ENCODE measurements around the gene SPRYD4.
"Not testable (repeated sequence)": the region's sequence is repeated elsewhere in the genome, so short reads cannot be mapped to it uniquely, and the experiment has no call there.

SPRYD4 gene

DNA sequence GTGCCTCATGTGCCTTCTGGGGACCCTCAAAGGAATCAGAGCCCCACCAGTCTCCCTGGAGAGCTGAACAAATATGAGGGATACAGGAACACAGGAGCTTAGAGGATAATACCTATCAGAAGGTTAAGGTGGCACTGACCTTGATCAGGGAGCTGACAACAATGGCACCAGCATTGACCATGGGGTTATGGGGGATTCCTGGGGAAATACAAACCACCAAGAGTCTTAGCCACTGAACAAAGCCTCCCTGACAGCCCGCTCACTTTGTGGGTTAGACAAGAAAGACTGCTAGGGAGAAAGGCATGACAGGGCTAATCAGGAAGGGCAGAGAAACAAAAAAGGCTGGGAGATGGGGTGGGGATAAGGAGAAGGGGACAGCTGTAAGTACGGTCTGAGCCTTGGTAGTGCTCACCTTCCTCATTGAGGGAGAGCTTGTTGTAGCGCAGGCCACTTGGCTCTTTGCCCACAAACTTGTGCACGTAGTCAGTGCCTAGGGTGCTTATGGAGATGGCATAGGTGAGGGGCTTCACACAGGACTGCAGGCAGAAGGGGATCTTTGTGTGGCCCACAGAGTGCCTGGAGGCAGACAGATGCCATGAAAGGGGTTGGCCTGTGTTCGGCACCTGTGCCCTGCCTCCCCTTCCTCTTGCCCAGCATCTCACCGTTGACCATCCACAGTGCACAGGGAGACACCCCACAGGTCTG lies 9.3 kb downstream of the SPRYD4 start:
- DNase-seq, result no peak

DNA sequence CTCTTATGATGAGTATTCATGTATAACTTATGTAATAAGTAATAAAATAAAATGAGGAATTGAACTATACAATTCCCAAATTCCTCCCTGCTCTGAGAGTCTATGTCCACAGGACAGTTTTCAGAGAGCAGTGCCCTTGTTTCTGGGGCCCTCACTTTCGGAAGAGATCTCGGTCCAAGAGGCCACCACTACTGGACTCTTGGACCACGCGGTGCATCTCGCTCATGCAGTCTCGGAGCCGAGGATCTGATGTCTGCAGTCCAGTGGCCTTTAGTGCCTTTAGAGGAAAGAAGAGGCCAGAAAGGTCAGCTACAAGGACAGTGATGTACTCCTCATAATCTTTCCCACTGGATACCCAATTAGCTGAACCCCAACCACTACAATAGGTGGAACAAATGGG lies 11.2 kb downstream of the SPRYD4 start:
- DNase-seq, result no peak

DNA sequence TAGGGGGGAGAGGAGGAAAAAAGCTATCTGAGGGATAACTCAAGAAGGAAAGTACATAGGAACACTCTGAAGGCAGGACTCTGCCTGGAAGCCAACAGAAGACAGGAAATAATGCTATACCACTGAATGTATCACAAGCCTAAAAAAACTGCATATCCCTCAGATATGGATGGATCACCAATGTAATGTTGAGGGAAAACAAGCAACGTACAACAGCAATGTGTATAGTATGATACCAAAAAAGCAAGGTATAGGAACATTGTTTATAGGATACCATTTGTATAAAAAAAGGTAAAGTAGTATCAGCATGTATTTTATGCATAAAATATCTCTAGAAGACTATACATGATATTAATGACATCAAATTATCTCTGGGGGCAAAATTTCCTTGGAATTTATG lies 16.2 kb downstream of the SPRYD4 start:
- no peak for DNase-seq

DNA sequence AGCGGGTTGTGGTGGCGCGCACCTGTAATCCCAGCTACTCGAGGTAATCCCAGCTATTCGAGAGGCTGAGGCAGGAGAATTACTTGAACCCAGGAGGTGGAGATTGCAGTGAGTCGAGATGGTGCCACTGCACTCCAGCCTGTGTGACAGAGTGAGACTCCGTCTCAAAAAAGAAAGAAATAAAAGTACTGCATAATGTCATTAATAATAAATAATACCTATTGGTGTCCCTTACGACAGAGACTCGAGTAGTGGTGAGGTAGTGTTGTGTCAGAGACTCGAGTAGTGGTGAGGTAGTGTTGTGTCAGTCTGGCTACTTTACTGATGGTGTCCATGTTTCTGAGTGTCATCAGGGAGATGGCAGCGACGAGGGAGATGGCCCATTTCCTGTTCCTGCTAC lies 18.3 kb downstream of the SPRYD4 start:
- DNase-seq, result no peak

DNA sequence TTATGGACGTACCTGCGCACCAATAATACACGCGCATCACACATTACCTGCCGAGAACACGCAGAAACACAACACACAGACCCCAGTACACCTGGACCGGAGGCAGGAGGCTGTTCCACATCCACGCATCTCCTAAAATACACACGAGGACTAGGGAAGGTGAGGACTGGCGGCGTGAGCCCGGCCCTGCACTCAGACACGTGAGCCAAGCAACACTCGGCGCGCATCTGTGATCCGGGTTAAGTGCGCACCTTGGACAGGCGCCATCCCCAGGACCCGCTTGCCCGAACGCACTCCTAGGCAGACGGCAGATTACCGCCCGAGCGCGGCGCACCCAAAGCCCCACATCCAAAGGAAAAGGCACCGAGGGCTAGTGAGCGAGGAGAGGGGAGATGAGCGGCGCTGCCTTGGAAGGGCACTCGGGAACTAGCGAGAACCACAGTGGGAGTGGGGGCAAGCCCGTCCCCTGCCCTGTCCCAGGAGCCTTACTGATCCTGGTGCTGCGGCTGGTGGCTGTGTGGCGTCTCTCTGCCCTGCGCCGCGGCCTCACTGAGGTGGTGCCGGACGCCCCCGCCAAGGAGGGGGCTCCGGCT lies 19.2 kb downstream of the SPRYD4 start:
- DNase-seq, result peak; percentile 70

DNA sequence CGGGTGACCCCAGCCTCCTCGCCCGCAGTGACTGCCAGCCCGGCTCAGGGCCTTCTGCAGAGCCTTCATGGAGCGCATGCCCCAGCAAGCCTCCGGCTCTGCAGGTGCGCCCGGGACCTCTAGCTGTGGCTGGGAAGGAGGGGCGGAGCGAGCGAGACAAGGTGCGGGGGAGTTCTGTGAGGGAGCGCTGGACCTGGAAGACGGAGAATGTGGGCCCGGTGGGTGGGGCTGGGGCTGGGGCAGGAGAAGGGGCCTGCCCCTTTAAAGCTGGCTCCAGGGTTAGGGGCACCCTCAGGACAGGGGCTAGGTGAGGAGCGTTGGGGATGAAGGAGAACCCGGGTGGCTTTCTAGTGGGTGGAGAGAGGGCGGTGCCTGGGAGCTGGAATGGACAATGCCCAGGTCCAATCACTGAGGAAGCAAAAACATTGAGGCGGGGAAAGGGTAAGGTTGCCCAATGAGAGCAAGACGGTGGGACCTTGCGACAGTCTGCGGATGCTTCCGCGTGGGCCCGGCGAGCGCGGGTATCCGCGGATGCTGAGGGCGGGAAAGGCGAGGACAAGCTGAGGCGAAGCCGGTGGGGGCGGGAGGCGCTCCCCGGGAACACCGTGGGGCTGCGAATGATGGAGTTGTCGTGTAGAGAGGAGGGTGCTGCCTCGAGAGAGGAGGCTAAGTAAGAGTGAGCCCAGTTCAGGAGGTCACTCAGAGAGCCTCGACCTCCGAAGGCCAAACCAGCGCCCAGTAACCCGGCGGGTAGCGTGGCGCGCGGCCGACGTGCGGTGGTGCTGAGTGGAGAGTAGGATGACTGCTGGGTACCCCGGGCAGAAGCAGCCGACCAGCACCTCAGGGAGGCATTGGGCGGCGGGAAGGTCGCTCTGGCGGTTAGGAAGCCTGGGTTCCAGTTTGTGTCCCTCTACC lies 19.9 kb downstream of the SPRYD4 start, which contains the start of gene GLS2:
Gene GLS2 (minus strand): TSS at position 121 of the 915 bp plus-strand sequence. CDS start 43 bp downstream, at position 78.
- DNase-seq, result peak; percentile 64

DNA sequence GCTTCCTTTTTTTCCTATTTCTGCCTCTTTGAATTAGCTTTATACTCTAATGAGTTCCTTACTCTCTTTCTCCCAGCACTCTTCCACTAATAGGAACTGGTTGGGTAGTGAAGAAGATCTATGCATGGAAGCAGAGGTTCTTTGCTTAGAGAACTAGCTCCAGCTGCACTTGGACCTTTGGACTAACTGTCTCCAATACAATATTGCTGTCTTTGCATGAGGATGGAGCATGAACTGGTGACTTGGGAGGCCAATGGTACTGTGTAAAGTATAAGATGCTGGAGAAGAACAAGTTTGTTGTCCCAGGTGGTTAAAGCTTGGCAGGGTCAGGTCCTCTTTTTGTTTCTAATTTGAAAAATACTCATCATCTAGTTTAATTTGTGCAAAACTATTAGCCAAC lies 22.0 kb downstream of the SPRYD4 start:
- peak; percentile 60 for DNase-seq

DNA sequence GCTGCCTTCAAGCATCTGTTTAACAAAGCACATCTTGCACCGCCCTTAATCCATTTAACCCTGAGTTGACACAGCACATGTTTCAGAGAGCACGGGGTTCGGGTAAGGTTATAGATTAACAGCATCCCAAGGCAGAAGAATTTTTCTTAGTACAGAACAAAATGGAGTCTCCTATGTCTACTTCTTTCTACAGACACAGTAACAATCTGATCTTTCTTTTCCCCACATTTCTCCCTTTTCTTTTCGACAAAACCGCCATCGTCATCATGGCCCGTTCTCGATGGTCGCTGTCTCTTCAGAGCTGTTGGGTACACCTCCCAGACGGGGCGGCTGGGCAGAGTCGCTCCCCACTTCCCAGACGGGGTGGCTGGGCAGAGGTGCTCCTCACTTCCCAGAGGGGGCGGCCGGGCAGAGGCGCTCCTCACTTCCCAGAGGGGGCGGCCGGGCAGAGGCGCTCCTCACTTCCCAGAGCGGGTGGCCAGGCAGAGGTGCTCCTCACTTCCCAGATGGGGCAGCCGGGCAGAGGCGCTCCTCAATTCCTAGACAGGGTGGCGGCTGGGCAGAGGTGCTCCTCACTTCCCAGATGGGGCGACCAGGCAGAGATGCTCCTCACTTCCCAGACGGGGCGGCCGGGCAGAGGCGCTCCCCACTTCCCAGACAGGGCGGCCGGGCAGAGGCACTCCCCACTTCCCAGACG lies 25.2 kb downstream of the SPRYD4 start:
- peak; percentile 70 for DNase-seq

DNA sequence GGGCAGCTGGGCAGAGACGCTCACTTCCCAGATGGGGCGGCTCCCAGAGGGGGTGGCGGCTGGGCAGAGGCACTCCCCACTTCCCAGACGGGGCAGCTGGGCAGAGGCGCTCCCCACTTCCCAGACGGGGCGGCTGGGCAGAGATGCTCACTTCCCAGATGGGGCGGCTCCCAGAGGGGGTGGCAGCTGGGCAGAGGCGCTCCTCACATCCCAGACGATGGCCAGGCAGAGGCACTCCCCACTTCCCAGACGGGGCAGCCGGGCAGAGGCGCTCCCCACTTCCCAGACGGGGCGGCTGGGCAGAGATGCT lies 25.7 kb downstream of the SPRYD4 start:
- not testable (repeated sequence) for DNase-seq

DNA sequence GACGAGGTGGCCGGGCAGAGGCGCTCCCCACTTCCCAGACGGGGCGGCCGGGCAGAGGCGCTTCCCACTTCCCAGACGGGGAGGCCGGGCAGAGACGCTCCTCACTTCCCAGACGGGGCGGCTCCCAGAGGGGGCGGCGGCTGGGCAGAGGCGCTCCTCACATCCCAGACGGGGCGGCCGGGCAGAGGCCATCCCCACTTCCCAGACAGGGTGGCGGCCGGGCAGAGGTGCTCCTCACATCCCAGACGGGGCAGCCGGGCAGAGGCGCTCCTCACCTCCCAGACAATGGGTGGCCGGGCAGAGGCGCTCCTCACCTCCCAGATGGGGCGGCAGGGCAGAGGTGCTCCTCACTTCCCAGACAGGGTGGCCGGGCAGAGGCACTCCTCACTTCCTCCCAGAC lies 26.1 kb downstream of the SPRYD4 start:
- not testable (repeated sequence) for DNase-seq

DNA sequence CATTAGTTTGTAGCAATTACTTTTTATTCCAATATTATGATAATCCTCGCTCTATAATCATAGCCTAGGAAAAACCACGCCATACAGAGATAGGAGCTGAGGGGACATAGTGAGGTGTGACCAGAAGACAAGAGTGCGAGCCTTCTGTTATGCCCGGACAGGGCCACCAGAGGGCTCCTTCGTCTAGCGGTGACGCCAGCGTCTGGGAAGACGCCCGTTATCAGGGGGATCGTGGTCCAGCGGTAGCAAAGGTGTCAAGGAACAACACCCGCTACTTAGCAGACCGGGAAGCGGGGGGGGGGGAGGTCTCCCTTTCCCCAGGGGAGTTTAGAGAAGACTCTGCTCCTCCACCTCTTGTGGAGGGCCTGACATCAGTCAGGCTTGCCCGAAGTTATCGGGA lies 28.3 kb downstream of the SPRYD4 start:
- DNase-seq, result not testable (repeated sequence)

DNA sequence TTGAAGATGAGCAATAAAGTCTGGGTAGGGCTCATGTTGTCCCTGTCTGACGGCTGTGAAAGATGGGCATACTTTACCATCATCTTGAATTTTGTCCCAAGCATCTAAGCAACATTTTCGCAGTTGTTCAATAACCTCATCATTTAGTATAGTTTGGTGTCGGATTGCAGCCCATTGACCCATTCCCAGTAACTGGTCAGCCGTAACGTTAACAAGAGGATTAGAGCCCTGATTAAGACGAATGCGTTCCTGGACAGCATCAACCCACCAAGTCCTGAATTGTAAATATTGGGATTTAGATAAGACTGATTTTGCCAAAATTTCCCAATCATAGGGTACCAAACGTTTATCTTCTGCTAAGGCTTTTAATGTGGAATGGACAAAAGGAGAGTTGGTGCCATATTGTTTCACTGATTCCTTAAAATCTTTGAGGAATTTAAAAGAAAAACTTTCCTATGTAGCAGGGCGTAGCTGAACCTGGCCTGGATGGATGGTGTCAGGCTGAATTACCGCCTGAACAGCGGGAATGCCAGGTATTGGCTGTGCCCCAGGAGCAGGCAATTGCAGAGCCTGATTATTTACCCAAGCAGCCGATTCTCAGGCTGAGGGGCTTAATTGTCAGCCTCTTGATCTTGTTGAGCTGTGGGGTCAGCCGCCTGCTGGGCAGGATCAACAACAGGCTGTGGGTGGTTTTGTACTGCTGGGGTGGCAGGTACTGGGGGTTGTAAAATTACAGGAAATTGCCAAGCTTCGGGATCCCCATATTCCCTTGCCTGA lies 29.9 kb downstream of the SPRYD4 start:
- DNase-seq, result peak; percentile 90

DNA sequence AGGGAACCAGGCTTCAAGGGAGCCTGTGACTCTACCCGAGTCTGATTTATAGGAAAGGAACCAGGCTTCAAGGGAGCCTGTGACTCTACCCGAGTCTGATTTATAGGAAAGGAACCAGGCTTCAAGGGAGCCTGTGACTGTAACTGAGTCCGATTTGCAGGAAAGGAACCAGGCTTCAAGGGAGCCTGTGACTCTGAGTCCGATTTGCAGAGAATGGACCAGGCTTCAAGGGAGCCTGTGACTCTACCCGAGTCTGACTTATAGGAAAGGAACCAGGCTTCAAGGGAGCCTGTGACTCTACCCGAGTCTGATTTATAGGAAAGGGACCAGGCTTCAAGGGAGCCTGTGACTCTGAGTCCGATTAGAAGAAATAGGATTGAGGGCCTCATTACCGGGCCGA lies 31.1 kb downstream of the SPRYD4 start:
- peak; percentile 82 for DNase-seq

DNA sequence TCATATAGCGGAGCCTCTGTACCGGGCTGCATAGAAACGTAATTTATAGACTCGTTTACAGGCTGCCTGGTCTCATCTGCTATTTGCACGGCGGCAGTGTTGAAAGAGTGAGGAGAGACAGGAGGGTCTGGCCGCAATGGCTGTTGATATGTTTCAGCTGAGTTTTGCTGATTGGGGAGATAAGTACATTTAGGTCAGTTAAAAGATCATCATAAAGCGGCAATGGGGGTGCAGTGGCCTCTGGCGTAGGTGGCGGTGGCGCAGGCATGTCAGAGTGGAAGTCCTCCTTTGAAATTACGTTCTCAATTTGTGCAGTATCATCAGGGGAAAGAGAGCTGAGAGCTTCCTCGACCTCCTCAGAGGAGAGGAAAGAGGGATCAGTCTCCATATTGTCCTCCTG lies 31.5 kb downstream of the SPRYD4 start:
- DNase-seq, result not testable (repeated sequence)

DNA sequence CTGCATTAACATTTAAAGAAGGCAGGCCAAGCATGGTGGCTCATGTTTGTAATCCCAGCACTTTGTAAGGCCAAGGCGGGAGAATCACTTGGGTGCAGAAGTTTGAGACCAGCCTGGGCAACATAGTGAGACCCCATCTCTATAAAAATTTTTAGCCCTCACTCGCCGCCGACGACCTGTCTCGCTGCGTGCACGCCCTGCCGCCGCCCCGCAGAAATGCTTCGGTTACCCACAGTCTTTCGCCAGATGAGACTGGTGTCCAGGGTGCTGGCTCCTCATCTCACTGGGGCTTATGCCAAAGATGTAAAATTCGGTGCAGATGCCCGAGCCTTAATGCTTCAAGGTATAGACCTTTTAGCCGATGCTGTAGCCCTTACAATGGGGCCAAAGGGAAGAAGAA lies 42.4 kb downstream of the SPRYD4 start:
- no peak for DNase-seq

DNA sequence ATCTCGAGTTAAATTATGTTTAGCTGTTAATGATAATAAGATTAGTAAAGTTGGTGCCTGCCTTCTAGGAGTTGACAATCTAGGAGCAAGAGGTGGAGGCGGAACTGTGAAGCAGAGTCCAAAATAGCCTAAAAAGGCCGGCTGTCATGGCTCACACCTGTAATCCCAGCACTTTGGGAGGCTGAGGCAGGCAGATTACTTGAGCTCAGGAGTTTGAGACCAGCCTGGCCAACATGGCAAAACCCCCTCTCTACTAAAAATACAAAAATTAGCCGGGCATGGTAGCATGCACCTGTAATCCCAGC lies 45.6 kb downstream of the SPRYD4 start:
- not testable (repeated sequence) for DNase-seq

DNA sequence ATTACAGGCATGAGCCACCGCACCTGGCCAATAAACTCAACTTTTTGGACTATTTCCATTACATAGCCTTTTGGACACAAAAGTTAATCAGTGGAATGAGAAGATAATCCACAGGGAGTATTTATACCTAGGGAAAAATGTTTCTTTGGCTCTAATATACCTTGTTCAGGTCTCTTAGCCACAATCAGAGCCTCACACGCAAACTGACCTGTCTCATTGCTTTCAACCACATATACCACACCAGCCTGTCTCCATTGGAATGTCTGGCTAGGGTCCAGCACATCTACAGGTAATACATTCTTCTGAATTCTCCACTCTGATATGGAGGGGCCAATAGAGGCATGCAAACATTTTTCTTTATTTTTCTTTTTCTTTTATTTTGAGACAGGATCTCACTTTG lies 49.5 kb downstream of the SPRYD4 start:
- DNase-seq, result no peak

DNA sequence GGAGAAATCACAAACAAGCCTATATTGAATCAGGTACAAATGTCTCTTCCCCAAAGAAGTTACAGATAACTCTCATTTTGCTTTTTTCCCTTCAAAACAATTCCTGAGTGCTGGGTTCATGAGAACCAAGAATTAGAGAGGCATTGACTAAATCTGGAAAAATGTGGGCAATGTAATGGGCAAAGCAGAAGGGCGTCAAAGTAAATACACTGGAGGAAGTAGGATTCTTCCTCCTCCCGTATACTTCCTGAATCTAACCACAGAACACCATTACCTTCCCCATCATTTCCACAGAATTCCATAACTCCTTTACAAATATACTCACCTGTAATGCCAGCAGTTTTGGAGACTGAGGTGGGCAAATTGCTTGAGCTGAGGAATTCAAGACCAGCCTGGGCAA lies 50.2 kb downstream of the SPRYD4 start:
- no peak for DNase-seq

DNA sequence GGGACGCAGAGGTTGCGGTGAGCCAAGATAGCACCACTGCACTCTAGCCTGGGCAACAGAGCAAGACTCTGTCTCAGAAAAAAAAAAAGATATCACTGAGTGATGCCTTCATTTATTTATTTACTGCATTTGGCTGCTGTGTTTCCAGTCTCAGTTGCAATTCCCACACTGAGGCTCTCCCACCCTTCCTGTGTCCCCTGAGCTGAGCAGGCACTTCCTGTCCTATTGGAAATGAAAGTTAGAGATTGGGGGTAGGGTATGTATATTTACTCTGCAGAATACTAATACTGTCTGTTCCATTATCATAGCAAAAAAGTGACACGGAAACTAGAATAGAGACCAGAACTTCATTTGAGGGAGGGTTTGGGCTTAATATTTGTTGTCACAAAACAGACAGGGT lies 51.7 kb downstream of the SPRYD4 start:
- DNase-seq, result no peak

DNA sequence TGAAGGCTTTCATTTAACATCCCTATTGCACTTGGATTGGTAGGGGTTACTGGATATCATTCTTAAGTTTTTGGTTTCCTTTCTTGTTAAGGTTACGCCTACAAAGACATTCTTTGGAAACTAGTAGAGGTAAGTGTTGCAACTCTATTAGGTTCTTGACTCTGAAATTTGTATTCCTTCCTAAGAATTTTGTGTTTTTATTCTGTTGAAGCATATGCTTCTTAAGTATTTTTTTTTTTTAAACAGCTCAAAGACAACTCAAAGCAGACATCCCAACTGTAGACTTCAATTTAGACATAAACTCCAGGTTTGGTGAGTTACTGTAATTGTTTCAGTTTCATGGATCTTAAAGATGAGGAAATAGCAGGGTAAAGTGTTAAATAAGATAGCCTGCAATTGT lies 52.1 kb downstream of the SPRYD4 start:
- DNase-seq, result no peak

DNA sequence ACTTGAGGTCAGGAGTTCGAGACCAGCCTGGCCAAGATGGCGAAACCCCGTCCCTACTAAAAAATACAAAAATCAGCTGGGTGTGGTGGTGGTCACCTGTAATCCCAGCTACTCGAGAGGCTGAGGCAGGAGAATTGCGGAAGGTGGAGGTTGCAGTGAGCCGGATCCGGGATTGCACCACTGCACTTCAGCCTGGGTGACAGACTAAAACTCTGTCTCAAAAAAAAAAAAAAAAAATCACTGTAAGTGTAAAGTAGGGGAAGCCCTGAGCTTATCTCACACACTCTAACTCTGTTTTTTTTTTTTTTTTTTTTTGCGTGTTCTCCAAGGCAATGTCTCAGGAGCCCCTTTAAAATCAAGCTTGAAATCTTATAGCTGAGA lies 52.8 kb downstream of the SPRYD4 start:
- DNase-seq, result no peak

DNA sequence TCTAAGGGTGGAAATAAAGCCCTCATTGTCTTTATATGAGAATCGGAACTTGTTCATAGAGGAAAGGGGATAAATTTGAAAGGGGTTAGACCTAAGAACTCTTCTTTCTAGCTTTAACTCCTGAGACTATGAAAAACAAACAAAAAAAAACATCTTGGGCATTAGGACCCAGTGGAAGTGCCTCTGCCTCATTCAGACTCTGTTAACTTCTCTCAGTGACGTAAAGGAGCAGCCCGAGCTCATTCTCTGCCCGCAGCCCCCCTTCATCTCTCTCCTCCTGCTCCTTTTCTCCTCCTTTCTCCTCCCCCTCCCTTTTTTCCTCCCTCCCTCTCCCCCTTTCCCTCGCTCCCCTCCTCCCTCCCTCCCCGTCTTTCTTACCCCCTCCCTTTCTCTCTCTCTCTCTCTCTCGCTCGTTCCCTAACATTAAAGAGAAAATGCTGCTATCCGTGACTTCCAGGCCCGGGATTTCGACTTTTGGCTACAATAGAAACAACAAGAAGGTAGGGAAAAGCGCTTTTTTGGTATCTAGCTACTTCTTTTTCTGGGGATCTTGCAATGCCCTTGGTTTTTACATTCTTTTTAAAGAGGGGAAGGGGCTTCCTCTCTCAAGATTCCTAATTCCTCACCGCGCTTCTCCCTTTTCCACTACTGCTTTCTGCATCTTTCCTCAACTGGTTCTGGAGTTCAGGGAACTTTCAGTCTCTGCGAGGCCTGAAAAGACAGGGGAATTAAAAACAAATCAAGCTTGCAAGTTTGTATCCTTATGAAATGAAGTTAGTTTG lies 53.4 kb downstream of the SPRYD4 start, which contains the start of gene RBMS2:
Gene RBMS2 (plus strand): TSS at position 231 of the 782 bp plus-strand sequence. CDS start 204 bp downstream, at position 435.
- DNase-seq, result peak; percentile 91
